Type B pancreatic cell (in vitro differentiated cells): Measurements from ENCODE around the gene RECQL. TPM values are rescaled to one million over a fixed set of nuclear protein-coding genes. Genes with fewer than 3 reads are reported as not detected.

Experiments used
- DNase-seq: peaks from one replicate; pipeline ENCODE4 v3.0.0; 2021; ENCODE audit warnings: mixed read lengths; ENCODE audit not compliant: unreplicated experiment; ENCODE audit errors: extremely low spot score
- H3K27ac Mint-ChIP-seq: 2 replicates; pipeline ENCODE4 v1.8.0; 2021; ENCODE audit warnings: mild to moderate bottlenecking, mixed read lengths
- H3K27me3 Mint-ChIP-seq: 2 replicates; pipeline ENCODE4 v1.8.0; 2021; ENCODE audit warnings: mixed read lengths
- H3K36me3 Mint-ChIP-seq: 2 replicates; pipeline ENCODE4 v1.8.0; 2021; ENCODE audit warnings: mixed read lengths
- H3K4me1 Mint-ChIP-seq: one replicate; pipeline ENCODE4 v1.8.0; 2021; ENCODE audit warnings: mixed read lengths; ENCODE audit not compliant: unreplicated experiment
- H3K4me3 Mint-ChIP-seq: 2 replicates; pipeline ENCODE4 v1.8.0; 2021; ENCODE audit warnings: mild to moderate bottlenecking, mixed read lengths
- H3K9me3 Mint-ChIP-seq: 2 replicates; pipeline ENCODE4 v1.8.0; 2021; ENCODE audit warnings: mixed read lengths
- CTCF ChIP-seq: fragments of 200-600 bp; sonication (generic); conservative IDR thresholded peaks from 2 replicates; pipeline ENCODE4 v1.5.0; 2021; ENCODE audit warnings: antibody characterized with exemption, mild to moderate bottlenecking
- total RNA-seq: library from RNA; stranded (reverse); gene quantifications from 2 replicates; pipeline ENCODE4 v1.2.1, GENCODE V29; 2021; ENCODE audit warnings: low replicate concordance

Gene RECQL
- total RNA-seq, 1 donor from 2014 or later: 25.6 TPM

DNA sequence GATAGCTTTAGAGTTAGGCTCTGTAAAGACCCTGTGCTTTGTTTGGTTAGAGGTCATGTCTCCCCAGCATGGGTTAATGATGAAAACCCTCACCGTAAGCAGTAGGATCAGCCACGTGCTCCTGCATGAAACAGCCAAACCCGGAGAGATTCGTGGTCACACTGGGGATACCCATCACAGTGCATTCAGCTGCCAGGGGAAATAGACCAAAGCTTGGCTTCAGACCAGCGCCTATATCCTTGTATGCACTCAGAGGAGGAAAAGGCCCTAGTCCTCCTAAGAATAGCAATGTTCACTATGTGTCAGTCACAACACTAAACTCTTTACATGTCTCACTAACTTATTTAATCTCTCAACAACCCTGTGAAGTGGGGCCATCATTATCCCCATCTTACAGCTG is 41.0 kb upstream of the RECQL start:
- H3K4me3 Mint-ChIP-seq: no peak overlapping the region
- no peaks in the 10 kb centered on the region for H3K4me1 Mint-ChIP-seq
- TF ChIP-seq CTCF: no peak
- no peak for DNase-seq
- H3K27ac Mint-ChIP-seq: no peak overlapping the region
- H3K27me3 Mint-ChIP-seq: peaks cover 22% of the 10 kb centered on the region
- no peaks in the 10 kb centered on the region for H3K36me3 Mint-ChIP-seq
- no peaks in the 10 kb centered on the region for H3K9me3 Mint-ChIP-seq

GRCh38 chr12:21541773-21542172 is 40.3 kb upstream of the RECQL start:
- Mint-ChIP-seq H3K36me3 (no peaks in the 10 kb centered on the region), H3K4me3 (no peak overlapping the region), H3K27ac (no peak overlapping the region), H3K9me3 (no peaks in the 10 kb centered on the region), H3K27me3 (peaks cover 25% of the 10 kb centered on the region), H3K4me1 (no peaks in the 10 kb centered on the region)
- TF ChIP-seq CTCF: no peak
- no peak for DNase-seq

DNA sequence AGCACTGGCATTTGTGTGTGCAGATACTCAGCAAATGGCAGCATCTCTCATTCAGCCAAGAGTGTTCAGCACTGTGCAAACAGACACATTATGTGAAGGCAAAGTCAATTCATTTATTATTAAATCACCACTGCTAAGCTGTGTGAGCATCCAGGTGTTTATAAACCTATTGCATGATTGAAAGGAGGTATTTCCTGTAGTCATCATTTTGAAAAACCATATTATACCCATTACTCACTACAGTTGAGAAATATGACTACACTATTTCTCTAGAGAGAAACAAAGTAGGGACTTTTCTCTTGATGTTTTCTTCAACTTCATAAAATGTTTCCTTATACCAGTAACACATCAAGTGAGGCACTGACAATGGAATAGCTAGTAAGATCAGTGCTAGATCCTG is 38.4 kb upstream of the RECQL start:
- Mint-ChIP-seq H3K4me1 (no peaks in the 10 kb centered on the region), H3K36me3 (no peaks in the 10 kb centered on the region), H3K27me3 (peaks cover 36% of the 10 kb centered on the region), H3K27ac (no peak overlapping the region), H3K9me3 (no peaks in the 10 kb centered on the region), H3K4me3 (no peak overlapping the region)
- no peak for TF ChIP-seq CTCF
- no peak for DNase-seq

GRCh38 chr12:21538061-21538653 is 36.7 kb upstream of the RECQL start:
- H3K27me3 Mint-ChIP-seq: peaks cover 39% of the 10 kb centered on the region
- no peak for TF ChIP-seq CTCF
- no peak overlapping the region for H3K27ac Mint-ChIP-seq
- no peaks in the 10 kb centered on the region for H3K36me3 Mint-ChIP-seq
- DNase-seq: no peak
- H3K4me1 Mint-ChIP-seq: no peaks in the 10 kb centered on the region
- H3K9me3 Mint-ChIP-seq: no peaks in the 10 kb centered on the region
- no peak overlapping the region for H3K4me3 Mint-ChIP-seq

GRCh38 chr12:21529456-21529855 is 28.0 kb upstream of the RECQL start:
- Mint-ChIP-seq H3K4me1 (peaks cover 3% of the 10 kb centered on the region), H3K4me3 (no peak overlapping the region), H3K27ac (no peak overlapping the region), H3K9me3 (no peaks in the 10 kb centered on the region), H3K27me3 (peaks cover 78% of the 10 kb centered on the region), H3K36me3 (peaks cover 12% of the 10 kb centered on the region)
- no peak for DNase-seq
- TF ChIP-seq CTCF: no peak

DNA sequence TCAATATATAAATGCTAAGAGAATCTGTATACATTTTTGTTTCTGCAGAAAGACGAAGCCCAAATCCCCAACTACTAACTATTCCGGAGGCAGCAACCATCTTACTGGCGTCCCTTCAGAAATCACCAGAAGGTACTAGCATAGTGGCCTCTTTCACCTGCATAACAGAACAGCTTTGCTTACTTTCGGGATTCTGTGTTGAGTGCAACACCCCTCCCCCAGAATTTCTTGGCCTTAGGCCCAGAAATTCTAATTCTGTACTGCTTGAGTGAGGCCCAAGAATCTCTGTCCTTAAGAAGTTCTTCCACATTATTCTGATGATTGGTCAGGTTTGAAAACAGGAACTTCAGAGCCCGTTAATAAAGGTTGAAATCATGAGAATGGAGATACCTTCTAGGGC is 27.5 kb upstream of the RECQL start:
- H3K4me3 Mint-ChIP-seq: peak overlapping the region; percentile 84
- peaks cover 3% of the 10 kb centered on the region for H3K4me1 Mint-ChIP-seq
- DNase-seq: no peak
- H3K9me3 Mint-ChIP-seq: no peaks in the 10 kb centered on the region
- peaks cover 77% of the 10 kb centered on the region for H3K27me3 Mint-ChIP-seq
- TF ChIP-seq CTCF: no peak
- H3K27ac Mint-ChIP-seq: no peak overlapping the region
- peaks cover 12% of the 10 kb centered on the region for H3K36me3 Mint-ChIP-seq
